ENCODE results near the gene ACVRL1.

The ACVRL1 gene

DNA sequence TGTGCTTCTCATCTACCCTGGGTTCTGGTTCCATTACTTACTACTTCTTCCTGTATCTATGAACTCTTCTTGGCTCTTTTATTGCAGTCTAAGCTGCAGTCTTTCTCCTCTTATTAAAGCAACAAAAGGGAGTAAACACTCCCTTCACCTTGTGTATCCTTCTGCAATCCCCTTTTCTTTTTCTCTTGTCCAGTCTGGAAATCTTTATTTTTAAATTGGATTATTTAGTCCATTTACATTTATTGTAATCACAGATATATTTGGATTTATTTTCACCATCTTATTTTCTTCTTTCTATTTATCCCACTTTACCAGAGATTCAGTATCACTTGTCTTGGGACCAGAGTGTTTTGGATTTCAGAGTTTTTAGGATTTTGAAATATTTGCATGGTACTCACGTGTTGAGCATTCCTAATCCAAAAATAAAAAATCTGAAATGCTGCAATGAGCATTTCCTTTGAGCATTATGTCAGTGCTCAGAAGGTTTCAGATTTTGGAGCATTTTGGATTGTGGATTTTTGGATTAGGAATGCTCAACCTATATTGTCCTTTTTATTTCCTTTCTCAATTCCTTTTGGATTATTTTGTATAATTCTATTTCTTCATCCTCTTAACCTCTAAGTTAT lies 37.4 kb downstream of the ACVRL1 start:
- DNase-seq: no peak

DNA sequence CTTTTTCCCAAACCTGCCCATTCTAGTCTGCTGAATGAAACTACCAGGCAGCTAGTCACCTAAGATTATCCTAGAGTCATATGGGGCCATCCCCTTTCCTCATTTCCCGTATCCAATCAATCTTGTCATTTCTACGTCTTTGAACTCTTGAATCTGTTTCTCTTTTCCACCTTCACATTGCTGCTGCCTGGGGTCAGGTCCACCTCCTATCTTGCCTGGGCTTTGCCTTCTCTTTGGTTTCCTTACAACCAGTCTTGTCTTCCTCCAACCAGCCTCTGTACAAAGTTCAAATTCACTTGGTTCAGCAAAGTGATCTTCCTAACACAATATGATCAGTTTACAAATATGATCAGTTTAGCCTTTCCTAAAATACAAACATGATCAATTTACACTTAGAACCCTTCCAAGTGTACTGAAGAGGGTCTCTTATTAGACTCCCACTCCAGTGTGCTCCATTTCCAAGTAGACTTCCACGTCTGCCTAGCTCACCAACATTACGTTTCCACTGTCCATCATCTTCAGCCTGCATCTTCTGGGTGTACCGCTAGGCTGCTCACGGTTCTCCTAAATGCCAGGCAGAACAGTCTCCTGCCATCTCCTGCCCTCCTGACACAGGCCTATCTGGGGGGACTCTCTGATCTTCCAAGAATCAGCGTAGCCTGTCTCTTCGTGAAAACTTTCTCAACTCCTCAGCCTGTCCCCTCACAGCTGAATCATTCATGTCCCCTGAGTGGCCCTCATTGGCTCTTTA lies 40.1 kb downstream of the ACVRL1 start:
- no peak for DNase-seq

DNA sequence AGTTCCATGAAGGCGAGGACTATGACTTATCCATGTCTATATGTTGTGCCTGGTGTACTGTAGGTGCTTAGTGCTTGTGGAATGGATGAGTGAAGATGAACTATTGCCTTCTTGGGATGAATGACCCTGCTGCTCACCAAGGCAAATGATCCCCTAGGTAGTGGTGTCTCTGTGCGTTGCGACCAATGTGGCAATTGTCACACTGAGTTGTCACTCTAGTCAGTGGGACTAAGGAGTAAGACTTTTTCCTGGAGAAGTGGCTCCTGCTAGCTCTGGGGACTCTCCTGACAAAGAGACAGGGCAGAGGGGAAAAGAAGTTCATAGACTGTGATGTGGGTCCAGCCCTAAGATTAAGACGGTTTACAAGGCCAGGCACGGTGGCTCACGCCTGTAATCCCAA lies 40.8 kb downstream of the ACVRL1 start:
- DNase-seq: no peak

DNA sequence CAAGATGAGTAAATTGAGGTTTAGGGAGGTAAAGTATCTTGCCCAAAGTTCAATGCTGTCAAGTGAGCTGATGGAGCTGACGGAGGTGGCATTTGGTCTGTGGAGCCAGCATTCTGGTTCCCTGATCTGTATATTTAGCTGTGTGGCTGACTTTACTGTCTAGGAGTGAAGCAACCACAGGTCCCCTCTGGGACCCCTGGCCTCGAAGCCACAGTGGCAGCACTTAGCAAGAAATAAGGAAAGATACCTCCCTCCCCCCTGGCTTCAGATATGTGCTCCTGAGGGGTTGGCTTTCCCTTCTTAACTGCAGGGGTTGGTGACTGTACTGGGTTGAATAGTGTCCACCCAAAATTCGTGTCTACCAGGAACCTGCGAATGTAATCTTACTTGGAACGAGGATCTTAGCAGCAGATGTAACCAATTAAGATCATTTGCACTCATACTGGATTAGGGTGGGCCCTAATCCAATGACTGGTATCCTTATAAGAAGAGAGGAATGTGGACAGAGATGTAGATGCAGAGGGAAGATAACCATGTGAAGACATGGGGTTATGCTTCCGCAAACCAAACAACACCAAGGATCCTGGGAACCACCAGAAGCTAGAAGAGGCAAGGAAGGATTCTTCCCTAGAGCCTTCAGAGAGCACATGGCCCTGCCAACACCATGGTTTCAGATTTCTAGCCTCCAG lies 42.2 kb downstream of the ACVRL1 start:
- no peak for DNase-seq

DNA sequence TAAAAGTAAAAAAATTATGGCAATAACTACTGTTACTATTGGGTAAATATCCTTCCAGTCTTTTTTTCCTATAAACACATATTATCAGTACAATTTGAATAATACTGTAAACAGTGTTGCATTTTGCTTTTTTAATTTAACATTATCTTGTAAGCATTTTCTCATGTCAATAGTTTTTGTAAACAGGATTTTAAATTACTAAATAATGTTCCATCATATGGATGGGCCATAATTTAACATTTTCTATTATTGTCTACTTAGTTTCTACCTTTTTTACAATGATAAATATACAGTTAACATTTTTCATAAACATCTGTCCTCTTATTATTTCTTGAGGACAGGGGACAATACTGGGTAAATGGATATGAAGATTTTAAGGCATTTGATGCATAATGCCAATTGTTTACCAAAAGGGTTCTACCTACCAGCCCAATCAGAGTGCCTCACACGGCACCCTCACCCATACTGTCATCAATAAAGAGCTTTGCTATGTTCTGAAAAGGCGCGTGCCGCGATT lies 43.4 kb downstream of the ACVRL1 start:
- DNase-seq: no peak

DNA sequence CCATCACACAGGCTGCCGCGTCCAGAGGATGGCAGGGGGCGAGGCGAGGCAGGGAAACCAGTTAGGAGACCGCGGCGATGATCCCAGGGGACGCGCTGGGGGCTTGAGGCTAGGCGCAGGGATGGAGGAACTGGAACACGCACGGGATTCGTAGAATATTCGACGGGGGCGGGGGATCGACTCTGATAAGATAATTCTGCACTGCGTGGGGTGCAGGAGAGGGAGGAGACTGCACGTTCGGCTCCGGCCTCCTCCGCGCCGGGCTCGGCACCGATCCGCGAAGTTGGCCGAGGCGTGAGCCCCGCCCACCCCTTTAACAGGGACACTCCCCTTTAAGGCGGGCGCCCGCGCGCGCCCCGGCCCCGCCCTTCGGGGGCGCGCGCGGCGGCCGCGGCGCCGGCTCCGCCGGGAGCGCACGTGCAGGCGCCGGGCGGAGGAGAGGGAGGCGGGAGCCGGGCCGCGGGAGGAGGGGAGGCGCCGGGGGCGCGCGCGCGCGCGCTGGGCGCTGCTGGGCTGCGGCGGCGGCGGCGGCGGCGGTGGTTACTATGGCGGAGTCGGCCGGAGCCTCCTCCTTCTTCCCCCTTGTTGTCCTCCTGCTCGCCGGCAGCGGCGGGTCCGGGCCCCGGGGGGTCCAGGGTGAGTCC lies 44.0 kb downstream of the ACVRL1 start, which contains the start of gene ACVR1B:
ACVR1B (plus strand) TSS at position 501 of the 644 bp plus-strand sequence; CDS start at position 546, 45 bp downstream.
- DNase-seq: peak; percentile 84

DNA sequence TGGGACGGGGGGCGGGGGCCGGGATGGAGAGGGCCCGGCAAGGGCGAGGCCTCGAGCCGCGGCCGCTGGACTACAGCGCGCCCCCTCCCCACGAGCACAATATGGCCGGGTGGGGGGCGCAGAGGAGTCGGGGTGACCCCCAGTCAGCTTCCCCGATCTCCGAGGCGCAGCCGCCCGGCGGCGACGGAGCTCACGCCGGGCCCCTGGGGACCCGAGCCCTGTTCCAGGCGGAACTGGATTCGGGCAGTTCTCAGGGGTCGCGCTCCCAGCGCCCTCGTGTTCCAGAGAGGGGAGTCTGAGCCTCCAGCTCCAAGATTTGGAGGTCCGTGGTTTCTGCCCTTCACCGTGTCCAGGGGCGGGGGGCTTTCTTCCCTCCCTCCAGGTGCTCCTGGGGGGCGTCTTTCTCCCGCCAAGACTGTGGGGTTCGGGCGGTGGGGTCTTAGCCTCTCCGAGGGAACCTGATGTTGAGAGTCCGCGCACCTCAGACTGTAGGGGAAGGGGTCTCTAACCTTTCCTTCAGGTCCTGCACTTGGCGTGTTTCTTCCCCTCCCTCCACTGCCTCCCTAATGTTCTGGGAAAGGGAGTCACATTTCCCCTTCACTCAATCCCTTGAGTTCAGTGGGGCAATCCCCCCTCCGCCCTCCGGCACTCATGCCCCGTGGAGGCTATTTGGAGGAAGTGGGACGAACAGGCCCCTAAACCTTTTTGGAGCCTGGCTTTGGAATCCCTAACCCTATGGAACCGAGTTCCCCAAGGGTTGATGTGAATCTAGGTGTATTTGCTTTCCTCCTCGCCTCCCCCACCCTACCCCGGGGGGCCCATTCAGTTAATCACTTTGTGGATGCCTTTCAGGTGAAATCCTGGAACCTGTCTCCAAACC lies 44.8 kb downstream of the ACVRL1 start:
- peak; percentile 34 for DNase-seq

DNA sequence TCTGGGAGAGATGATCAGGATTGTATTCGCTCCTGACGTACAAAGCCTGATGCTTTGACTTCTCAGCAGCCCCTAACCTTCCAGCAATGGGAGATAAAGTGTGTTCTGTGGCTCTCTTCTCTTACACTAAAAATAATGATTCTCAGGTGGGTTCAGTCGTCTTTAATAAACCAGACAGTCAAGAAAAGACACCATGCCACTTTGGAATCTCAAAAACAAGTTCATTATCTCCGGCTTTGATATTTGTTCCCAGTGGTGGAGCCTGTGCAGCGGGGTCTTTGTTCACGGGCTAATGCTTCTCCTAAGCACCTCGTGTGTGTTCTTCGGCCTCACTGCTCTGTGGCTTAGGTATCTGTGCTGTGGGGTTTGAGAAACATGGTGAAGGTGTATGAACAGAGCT lies 45.8 kb downstream of the ACVRL1 start:
- DNase-seq: no peak

DNA sequence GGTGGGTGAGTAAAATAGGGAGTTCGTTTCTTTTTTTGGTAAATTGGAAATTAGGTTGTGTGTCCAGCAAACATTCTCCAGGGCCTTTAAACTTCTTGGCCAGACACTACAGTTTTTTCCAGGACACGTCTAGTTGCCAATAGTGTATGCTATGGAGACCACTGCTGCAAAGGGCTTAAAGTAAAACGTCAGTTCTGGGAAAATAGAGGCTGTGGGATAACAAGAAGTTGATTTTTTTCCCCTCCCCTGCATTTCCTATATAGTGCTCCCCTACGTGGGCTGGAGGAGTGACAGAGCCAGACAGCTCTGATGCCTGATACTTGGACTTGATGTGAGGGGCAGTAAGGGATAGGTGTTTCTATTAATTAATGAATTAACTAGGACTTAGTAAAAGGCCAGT lies 46.6 kb downstream of the ACVRL1 start:
- no peak for DNase-seq

DNA sequence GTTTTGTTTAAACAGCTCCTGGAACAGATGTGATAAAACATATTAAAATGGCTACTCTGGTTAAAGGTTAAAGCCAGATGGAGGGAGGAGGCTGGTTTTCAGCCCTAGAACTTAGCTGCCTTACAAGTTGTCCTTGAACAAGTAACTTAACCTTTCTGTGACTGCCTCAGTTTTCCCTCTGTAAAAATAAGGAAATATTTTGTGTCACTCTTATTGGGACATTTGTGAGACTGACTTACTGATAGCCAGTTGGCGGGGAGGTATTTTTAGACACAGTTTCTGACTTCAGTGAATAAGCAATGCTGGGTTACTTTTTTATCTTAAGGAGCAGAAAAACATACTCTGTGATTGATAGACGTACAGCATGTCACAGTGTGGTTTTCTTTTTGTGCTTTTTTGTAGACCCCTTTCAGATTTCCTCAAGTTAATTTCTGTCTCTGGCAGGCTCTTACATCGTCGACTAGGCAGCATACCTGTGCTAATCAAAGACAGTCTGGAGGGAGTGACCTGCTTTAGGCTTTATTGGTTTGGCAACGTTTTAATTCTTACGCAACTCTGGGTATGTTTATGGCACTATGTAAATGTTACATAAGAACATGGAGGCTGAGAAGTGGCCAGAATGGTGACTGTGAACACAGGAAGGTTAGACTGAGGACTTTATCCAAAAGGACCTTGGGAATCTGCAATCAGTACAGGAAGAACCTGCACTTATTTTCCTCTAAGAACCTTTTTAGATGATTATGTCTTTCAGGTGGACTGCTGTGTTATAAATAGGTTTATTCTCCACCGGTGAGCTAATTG lies 47.5 kb downstream of the ACVRL1 start:
- DNase-seq: no peak

DNA sequence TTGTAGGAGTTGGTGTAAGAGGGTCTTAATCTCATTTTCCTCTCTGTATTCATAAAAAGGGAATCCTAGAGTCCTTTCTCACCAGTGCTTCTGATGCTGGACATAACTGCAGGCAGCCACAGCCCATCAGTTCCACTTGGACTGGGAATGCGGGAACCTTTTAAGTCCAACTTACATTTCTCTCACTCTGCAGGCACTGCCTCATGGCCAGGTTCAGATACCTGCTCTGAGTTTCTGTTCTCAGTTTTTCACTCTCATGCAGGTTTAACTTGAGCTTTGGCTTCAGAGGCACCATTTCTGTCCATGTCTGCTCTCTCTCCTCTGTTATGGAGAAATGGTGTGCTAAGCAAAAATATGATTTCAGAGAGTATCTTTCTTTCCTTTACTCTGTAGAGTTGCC lies 48.4 kb downstream of the ACVRL1 start:
- no peak for DNase-seq

DNA sequence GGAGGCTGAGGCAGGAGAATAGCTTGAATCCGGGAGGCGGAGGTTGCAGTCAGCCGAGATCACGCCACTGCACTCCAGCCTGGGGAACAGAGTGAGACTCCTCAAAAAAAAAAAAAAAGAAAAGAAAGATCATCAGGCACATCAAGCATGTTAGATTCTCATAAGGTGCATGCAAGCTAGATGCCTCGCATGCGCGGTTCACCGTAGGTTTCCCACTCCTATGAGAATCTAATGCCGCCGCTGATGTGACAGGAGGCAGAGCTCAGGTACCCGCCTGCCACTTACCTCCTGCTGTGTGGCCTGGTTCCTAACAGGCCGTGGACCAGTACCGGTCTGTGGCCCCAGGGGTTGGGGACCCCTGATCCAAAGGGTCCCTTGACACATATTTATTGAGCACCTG lies 51.2 kb downstream of the ACVRL1 start:
- no peak for DNase-seq

DNA sequence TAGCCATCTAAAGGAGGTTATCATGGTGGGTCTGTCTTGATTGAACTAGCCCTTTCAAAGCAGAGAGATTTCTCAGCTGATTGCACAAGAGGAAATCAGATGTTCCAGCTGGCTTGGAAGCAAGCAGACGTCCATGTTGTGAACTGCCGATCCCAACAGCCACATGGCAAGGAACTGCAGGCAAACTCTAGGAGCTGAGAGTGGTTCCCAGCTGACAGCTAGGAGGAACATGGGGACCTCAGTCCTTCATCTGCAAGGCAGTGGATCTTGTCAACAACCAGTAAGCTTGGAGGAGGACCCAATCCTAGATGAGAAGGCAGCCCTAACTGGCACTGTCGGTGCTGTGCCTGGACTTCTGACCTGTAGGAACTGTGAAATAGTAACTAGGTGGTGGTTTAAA lies 51.9 kb downstream of the ACVRL1 start:
- no peak for DNase-seq

DNA sequence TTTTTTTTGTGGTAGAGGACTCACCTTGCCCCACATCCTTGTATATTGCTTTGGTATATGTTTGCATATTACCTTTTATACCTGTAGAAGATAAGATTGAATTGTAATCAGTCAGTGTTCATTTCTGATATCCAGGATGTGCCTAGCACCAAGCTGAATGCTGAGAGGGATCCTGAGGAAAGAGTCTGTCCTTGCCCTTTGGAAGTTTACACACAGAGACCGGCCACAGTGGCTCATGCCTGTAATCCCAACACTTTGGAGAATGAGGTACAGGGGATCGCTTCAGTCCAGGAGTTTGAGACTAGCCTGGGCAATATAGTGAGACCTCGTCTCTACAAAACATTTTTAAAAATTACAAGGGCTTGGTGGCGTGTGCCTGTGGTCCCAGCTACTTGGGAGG lies 52.6 kb downstream of the ACVRL1 start:
- DNase-seq: no peak

DNA sequence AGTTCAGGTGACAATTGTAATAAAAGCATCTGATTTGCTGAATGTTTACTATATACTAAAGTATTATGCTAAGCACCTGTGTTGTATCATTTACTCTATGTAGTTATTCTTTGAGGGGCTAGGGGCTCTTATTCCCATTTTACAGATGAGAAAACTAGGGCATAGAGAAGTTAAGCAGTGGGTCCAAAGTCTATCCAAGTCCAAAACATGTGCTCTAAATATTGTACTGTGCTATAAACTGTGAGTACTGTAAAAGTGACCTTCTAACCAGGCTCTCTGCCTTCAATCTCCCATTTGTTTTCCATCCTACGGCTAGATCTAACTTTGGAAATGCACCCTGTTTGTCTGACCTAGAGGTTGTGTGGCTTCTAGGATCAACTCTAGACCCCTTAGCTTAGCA lies 53.2 kb downstream of the ACVRL1 start:
- no peak for DNase-seq

DNA sequence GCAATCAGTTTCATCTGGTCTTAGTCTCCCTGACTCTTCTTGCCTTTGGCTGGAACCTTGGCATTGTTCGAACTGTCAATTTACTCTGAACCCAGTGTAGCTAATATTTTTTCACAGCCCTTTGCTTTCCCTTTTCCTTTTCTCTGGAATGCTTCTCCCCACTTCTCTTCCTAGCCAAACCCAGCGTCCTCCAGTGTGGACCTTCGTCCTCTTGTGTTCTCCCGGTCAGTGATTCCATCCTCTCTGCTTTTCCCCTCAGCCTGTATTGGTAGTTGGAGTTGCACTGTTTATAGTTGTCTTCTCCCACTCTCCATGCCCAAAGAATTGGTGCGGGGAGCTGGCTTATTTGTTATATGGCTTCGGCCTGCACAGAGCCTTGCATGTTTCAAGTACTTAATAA lies 53.6 kb downstream of the ACVRL1 start:
- DNase-seq: no peak

DNA sequence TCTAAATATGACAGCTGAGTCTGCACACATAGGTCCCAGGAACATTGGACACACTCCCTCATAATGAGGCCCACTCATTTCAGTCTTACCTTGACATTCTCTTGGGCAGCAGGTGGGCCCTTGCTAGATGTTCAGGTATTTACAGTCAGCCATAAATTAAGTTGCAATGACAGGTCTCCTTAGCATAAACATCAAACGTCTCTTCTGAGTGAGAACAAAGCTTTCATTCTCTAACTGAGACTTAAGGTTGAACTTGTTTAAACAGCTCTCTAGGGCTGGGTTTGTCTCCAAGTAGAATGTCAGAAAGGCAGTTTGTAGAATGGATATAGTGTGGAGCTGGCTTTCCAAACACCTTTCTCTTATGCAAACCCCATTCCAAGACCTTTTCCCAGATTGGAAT lies 54.5 kb downstream of the ACVRL1 start:
- DNase-seq: no peak

DNA sequence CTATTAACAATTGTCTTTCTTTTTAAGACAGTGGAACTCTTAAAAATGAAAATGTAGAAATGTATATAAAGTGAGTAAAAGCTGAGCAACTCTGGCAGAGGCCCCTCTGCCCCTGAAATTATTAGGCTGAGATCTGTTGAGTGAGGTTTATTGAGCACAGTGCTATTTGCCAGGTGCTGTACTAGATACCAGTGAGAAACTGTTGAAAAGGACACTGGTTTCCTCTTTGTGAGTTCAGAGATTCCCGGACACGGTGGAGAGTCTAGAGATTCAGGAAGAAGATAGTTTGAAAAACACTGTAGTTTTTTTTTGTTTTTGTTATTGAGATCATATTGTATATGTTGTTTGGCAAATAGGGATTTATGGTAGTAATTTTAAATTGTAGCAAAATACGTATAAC lies 55.4 kb downstream of the ACVRL1 start:
- no peak for DNase-seq

DNA sequence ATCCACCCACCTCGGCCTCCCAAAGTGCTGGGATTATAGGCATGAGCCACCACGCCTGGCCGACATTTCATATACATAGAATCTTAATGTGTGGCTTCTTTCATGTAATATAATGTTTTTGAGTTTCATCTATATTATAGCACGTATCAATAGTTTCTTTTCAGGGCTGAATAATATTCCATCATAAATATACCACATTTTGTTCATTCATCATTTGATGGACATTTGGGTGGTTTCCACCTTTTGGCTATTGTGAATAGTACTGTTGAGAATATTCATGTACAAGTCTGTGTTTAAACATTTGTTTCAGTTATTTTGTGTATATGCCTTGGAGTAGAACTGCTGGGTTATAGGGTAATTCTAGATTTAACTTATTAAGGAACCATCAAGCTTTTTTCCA lies 56.2 kb downstream of the ACVRL1 start:
- DNase-seq: no peak

DNA sequence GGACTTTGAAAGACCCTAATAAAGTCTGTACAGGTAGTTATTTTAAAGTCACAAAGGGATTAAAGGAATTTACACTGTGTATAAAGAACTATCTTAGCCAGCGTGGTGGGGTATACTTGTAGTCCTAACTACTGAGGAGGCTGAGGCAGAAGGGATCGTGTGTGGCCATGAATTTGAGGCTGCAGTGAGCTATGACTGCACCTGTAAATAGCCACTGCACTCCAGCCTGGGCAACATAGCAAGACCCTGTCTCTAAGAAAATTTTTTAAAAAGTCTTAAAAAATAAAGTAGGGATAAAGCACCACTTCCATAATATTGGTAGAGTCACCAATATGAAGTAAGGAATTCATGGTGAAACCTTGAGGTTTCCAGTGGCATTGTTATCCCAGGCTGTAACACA lies 62.3 kb downstream of the ACVRL1 start:
- no peak for DNase-seq

DNA sequence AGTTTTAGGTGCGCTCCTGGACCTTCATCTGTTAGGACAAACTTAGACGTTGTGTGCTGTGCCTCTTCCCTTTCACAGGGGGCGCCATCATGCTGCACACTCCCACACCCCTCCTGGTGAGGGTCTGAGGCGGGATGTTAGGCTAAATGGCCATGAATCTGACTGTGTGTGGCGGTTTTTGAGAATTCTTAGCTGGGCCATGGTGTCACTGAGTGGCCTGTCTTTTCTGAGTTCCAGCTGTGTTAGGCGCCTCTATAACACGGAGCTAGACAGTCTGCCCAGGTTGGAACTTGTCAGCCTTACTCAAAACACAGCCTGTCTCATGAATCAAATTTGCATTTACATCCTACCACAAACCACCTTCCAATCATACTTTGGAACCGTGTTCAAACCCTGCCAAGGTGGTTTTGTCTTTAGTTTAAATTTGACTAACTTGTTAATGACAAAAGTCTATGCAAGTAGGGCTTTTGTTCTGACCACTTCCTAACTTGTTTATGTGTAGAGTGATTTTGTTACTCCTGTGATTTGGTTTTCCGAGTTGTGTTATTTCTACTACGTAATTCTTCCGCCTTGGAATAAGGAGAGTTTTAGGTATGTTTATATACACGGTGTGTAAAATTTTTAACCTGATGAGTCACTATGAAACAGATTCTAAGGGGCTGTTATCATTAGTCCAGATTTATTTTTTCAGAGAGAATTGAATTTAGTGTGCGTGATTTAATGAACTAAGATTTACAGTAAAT lies 63.8 kb downstream of the ACVRL1 start:
- DNase-seq: peak; percentile 41
